HUDEP-2 (cell line): ENCODE data around the gene RIT2.
"Not testable (repeated sequence)": the region's sequence is repeated elsewhere in the genome, so short reads cannot be mapped to it uniquely, and the experiment has no call there.

Experiments
- DNase-seq, 76 experiments: peaks; one replicate each; lab custom pipeline; 2025; ENCODE audit not compliant: unreplicated experiment in 76 of 76; lab: John Stamatoyannopoulos, UW

Gene RIT2

GRCh38 chr18:42854558-42854957 lies 260.9 kb downstream of the RIT2 start:
- no peak for DNase-seq

- DNase-seq = no peak
These were observed 265.1 kb downstream of the RIT2 start for GRCh38 chr18:42850174-42851083.

- no peak for DNase-seq
These were observed 276.1 kb downstream of the RIT2 start for GRCh38 chr18:42839408-42839807.

GRCh38 chr18:42838546-42839145 lies 276.8 kb downstream of the RIT2 start:
- DNase-seq = no peak

- no peak for DNase-seq
These were observed 284.5 kb downstream of the RIT2 start for GRCh38 chr18:42830936-42831335.

GRCh38 chr18:42828881-42829280 lies 286.6 kb downstream of the RIT2 start:
- no peak for DNase-seq

GRCh38 chr18:42824178-42824577 lies 291.3 kb downstream of the RIT2 start:
- no peak for DNase-seq

GRCh38 chr18:42822711-42823110 lies 292.8 kb downstream of the RIT2 start:
- no peak for DNase-seq

GRCh38 chr18:42821492-42821891 lies 294.0 kb downstream of the RIT2 start:
- no peak for DNase-seq

- DNase-seq = no peak
These were observed 300.9 kb downstream of the RIT2 start for GRCh38 chr18:42814618-42815017.

GRCh38 chr18:42814184-42814583 lies 301.3 kb downstream of the RIT2 start:
- no peak for DNase-seq

- DNase-seq = no peak
These were observed 301.9 kb downstream of the RIT2 start for GRCh38 chr18:42813570-42813969.

- no peak for DNase-seq
These were observed 307.6 kb downstream of the RIT2 start for GRCh38 chr18:42807887-42808286.

- DNase-seq = no peak
These were observed 313.8 kb downstream of the RIT2 start for GRCh38 chr18:42801706-42802105.

- DNase-seq = no peak
These were observed 316.8 kb downstream of the RIT2 start for GRCh38 chr18:42798606-42799170.

GRCh38 chr18:42795213-42795789 lies 320.2 kb downstream of the RIT2 start:
- not testable (repeated sequence) for DNase-seq

- DNase-seq = no peak
These were observed 322.8 kb downstream of the RIT2 start for GRCh38 chr18:42792731-42793130.

- DNase-seq = no peak
These were observed 330.9 kb downstream of the RIT2 start for GRCh38 chr18:42784632-42785031.

- DNase-seq = no peak
These were observed 332.6 kb downstream of the RIT2 start for GRCh38 chr18:42782929-42783328.

GRCh38 chr18:42781298-42781815 lies 334.1 kb downstream of the RIT2 start:
- DNase-seq = no peak

- DNase-seq = no peak
These were observed 335.3 kb downstream of the RIT2 start for GRCh38 chr18:42780171-42780570.
